ENCODE measurements around the gene FCER2.
"Not testable (repeated sequence)": the region's sequence is repeated elsewhere in the genome, so short reads cannot be mapped to it uniquely, and the experiment has no call there.

Gene FCER2

DNA sequence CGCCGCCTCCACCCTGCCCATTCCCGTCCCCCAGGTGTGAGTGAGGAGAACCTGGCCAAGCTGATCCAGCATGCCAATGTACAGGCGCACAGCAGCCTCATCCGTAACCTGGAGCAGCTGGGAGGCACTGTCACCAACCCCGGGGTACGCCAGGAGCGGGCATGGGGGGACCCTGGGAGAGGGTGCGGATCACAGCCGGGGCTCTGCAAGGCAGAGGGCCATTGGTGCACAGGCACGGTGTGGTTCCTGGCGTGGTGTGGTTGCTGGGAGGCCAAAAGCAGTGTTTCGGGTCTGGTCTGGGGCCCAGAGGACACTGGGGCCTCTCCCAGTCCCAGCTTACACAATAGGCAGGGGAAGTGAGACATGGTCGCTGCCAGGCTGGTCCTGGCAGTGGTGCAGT is 56.8 kb downstream of the FCER2 start:
- no peak for DNase-seq

GRCh38 chr19:7644550-7644877 is 57.4 kb downstream of the FCER2 start:
- DNase-seq = no peak

DNA sequence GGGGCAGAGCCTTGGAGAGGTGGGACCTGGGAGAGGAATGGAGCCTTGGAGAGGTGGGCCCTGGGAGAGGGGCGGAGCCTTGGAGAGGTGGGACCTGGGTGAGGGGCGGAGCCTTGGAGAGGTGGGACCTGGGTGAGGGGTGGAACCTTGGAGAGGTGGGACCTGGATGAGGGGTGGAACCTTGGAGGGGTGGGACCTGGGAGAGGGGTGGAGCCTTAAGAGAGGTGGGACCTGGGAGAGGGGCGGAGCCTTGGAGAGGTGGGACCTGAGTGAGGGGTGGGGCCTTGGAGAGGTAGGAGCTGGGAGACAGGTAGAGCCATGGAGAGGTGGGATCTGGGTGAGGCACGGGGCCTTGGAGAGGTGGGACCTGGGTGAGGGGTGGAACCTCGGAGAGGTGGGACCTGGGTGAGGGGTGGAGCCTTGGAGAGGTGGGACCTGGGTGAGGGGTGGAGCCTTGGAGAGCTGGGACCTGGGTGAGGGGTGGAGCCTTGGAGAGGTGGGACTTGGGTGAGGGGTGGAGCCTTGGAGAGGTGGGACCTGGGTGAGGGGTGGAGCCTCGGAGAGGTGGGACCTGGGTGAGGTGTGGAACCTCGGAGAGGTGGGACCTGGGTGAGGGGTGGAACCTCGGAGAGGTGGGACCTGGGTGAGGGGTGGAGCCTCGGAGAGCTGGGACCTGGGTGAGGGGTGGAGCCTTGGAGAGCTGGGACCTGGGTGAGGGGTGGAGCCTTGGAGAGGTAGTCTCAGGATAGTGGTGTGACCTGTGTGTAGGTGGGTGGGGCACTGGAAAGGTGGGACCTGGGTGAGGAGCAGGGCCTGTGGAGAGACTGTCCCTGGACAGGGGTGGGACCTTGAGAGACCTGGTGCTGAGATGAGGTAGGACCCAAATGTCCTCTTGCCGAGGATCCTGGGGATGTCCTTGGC is 58.0 kb downstream of the FCER2 start:
- DNase-seq = not testable (repeated sequence)

- no peak for DNase-seq
Observed at GRCh38 chr19:7643031-7643415, 58.9 kb downstream of the FCER2 start.

DNA sequence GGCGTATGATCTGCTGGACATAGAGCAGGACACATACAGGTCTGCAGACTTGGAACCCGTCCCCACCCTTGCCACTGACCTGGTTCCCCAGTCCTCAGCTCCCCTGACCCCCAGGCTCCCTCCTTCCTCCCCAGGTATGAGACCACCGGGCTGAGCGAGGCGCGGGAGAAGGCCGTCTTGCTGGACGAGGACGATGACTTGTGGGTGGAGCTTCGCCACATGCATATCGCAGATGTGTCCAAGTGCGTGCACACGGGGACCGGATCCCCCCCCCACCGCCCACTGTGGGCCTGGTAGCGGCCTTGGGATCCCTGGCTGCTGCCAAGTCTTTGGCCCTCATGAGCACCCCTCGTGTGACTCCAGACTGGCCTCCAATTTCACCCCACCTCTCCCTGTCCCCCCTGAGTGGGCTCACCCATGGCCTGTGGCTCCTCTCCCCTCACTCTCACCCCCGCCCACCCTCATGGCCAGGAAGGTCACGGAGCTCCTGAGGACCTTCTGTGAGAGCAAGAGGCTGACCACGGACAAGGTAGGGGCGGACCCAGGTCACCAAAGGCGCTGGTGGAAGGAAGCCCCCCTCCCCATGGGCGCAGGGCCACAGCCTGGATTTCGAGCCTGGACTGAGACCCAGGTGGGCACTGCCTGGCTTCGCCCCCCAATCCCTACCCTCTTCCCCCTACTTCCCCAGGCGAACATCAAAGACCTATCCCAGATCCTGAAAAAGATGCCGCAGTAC is 59.5 kb downstream of the FCER2 start:
- no peak for DNase-seq

- DNase-seq = no peak
Observed at GRCh38 chr19:7641290-7642276, 60.3 kb downstream of the FCER2 start.

- DNase-seq = no peak
Observed at GRCh38 chr19:7640803-7641202, 61.1 kb downstream of the FCER2 start.

DNA sequence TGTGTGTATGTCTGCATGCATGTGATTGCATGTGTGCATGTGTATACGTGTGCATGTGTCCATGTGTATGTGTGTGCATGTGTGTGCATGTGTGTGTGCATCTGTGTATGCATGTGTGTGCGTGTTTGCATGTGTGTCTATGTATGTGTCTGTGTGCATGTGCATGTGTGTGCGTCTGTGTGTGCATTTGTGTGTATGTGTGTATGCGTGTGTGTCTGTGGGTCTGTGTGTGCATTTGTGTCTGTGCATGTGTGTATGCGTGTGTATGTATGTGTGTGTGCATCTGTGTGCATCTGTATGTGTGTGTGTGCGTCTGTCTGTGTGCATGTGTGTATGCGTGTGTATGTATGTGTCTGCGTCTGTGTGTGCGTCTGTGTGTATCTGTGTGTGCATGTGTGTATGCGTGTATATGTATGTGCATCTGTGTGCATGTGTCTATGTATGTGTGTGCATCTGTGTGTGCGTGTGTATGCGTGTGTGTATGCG is 62.0 kb downstream of the FCER2 start:
- DNase-seq = no peak

- no peak for DNase-seq
Observed at GRCh38 chr19:7638802-7639465, 63.0 kb downstream of the FCER2 start.

Measured in activated CD4-positive, CD25-positive, alpha-beta regulatory T cell (primary cell).